Measurements from ENCODE around the gene USP17L19. TPM values are rescaled to one million over a fixed set of nuclear protein-coding genes. Genes with fewer than 3 reads are reported as not detected.
"Not testable (repeated sequence)": the region's sequence is repeated elsewhere in the genome, so short reads cannot be mapped to it uniquely, and the experiment has no call there.

Gene USP17L19
- total RNA-seq, 4 donors from 2014 or later, result not detected

DNA sequence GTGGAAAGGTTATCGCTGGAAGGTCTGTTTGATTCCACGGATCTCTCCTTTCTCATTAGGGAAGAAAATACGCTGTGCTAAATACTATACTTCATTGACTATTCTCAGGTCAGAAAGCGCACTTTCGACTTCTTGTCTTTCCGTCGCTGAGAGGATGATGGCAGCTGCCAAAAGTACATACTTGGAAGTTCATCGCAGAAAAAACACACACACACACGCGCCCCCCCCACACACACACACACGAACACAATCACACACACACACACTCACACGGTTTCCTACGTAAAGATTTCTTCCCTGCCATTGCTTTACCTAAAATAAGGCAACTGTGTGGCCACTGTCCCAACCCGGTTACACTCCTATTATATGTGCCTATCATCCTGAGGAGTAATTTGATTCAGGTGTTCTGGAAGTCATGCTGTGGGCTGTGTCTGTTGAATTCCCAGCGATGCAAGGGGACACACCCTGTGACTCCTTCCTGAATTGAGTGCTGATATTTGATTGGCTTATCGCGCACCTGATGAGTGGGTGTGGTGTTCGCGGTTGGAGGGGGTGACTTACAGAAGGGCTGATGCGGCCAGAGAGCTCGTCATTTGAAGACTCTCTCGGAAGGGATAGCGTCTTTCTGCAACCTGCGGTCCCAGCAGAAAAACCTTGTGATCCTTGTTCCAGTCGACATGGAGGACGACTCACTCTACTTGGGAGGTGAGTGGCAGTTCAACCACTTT is 5.1 kb upstream of the USP17L19 start, which contains the start of gene USP17L18:
TSS of gene USP17L18 (plus strand) at position 678 of the 728 bp plus-strand sequence. CDS start at position 678, 0 bp downstream.
- H3K4me1 ChIP-seq; H3K9me3 ChIP-seq; H3K36me3 ChIP-seq; H3K27ac ChIP-seq; intact Hi-C loops (cut with DNase I; ENCODE audit: low total_unique reads); H3K4me3 ChIP-seq; H3K27me3 ChIP-seq; in situ Hi-C loops (cut with MboI; ENCODE audit: low pct_ligation_motif_present in 1 of 4, low pct_unique_long_range_greater_than_20kb in 1 of 4, low sequenced_read_pairs in 3 of 4): not testable (repeated sequence)
- WGBS, 2 donors (ENCODE audit: low coverage in 1 of 2), result 86 to 92% methylated on average over 10 to 19 of the region's 26 CpGs
- peak; percentile 7 for DNase-seq

DNA sequence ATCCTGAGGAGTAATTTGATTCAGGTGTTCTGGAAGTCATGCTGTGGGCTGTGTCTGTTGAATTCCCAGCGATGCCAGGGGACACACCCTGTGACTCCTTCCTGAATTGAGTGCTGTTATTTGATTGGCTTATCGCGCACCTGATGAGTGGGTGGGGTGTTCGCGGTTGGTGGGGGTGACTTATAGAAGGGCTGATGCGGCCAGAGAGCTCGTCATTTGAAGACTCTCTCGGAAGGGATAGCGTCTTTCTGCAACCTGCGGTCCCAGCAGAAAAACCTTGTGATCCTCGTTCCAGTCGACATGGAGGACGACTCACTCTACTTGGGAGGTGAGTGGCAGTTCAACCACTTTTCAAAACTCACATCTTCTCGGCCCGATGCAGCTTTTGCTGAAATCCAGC is 4.6 kb downstream of the USP17L19 start, which contains the start of gene USP17L20:
TSS of gene USP17L20 (plus strand) at position 301 of the 400 bp plus-strand sequence. CDS start at position 301, 0 bp downstream.
- DNase-seq; H3K4me1 ChIP-seq; H3K36me3 ChIP-seq; H3K9me3 ChIP-seq; in situ Hi-C loops (cut with MboI; ENCODE audit: low pct_ligation_motif_present in 1 of 4, low pct_unique_long_range_greater_than_20kb in 1 of 4, low sequenced_read_pairs in 3 of 4); H3K27me3 ChIP-seq; intact Hi-C loops (cut with DNase I; ENCODE audit: low total_unique reads); H3K27ac ChIP-seq; H3K4me3 ChIP-seq: not testable (repeated sequence)
- WGBS, 2 donors (ENCODE audit: low coverage in 1 of 2), result no CpG with 5 or more reads among the region's 15 CpGs

DNA sequence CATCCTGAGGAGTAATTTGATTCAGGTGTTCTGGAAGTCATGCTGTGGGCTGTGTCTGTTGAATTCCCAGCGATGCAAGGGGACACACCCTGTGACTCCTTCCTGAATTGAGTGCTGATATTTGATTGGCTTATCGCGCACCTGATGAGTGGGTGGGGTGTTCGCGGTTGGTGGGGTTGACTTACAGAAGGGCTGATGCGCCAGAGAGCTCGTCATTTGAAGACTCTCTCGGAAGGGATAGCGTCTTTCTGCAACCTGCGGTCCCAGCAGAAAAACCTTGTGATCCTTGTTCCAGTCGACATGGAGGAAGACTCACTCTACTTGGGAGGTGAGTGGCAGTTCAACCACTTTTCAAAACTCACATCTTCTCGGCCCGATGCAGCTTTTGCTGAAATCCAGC is 9.4 kb downstream of the USP17L19 start, which contains the start of gene USP17L21:
TSS of gene USP17L21 (plus strand) at position 301 of the 400 bp plus-strand sequence. CDS start at position 301, 0 bp downstream.
- H3K4me1 ChIP-seq; in situ Hi-C loops (cut with MboI; ENCODE audit: low pct_ligation_motif_present in 1 of 4, low pct_unique_long_range_greater_than_20kb in 1 of 4, low sequenced_read_pairs in 3 of 4); DNase-seq; H3K9me3 ChIP-seq; H3K4me3 ChIP-seq; intact Hi-C loops (cut with DNase I; ENCODE audit: low total_unique reads); H3K36me3 ChIP-seq; H3K27me3 ChIP-seq; H3K27ac ChIP-seq: not testable (repeated sequence)
- no CpG with 5 or more reads among the region's 13 CpGs for WGBS, 2 donors (ENCODE audit: low coverage in 1 of 2)

DNA sequence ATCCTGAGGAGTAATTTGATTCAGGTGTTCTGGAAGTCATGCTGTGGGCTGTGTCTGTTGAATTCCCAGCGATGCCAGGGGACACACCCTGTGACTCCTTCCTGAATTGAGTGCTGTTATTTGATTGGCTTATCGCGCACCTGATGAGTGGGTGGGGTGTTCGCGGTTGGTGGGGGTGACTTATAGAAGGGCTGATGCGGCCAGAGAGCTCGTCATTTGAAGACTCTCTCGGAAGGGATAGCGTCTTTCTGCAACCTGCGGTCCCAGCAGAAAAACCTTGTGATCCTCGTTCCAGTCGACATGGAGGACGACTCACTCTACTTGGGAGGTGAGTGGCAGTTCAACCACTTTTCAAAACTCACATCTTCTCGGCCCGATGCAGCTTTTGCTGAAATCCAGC is 14.1 kb downstream of the USP17L19 start, which contains the start of gene USP17L22:
TSS of gene USP17L22 (plus strand) at position 301 of the 400 bp plus-strand sequence. CDS start at position 301, 0 bp downstream.
- H3K27me3 ChIP-seq; intact Hi-C loops (cut with DNase I; ENCODE audit: low total_unique reads); H3K9me3 ChIP-seq; H3K27ac ChIP-seq; H3K4me3 ChIP-seq; in situ Hi-C loops (cut with MboI; ENCODE audit: low pct_ligation_motif_present in 1 of 4, low pct_unique_long_range_greater_than_20kb in 1 of 4, low sequenced_read_pairs in 3 of 4); DNase-seq; H3K36me3 ChIP-seq; H3K4me1 ChIP-seq: not testable (repeated sequence)
- WGBS, 2 donors (ENCODE audit: low coverage in 1 of 2), result no CpG with 5 or more reads among the region's 15 CpGs

DNA sequence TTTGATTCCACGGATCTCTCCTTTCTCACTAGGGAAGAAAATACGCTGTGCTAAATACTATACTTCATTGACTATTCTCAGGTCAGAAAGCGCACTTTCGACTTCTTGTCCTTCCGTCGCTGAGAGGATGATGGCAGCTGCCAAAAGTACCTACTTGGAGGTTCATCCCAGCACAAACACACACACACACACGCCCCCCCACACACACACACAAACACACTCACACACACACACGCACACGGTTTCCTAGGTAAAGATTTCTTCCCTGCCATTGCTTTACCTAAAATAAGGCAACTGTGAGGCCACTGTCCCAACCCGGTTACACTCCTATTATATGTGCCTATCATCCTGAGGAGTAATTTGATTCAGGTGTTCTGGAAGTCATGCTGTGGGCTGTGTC is 18.5 kb downstream of the USP17L19 start:
- WGBS, 2 donors (ENCODE audit: low coverage in 1 of 2), result 88 to 89% methylated on average over 8 of the region's 10 CpGs
- peak; percentile 38 for DNase-seq

More for the DNA sequence above, 18.5 kb downstream of the USP17L19 start:
- H3K27ac ChIP-seq; H3K4me1 ChIP-seq; H3K36me3 ChIP-seq; in situ Hi-C loops (cut with MboI; ENCODE audit: low pct_ligation_motif_present in 1 of 4, low pct_unique_long_range_greater_than_20kb in 1 of 4, low sequenced_read_pairs in 3 of 4); intact Hi-C loops (cut with DNase I; ENCODE audit: low total_unique reads); H3K27me3 ChIP-seq; H3K4me3 ChIP-seq; H3K9me3 ChIP-seq: not testable (repeated sequence)

Other genes with a start within 250 kb of the USP17L19 start
- gene FAM90A26, start 83.0 kb upstream of the USP17L19 start, total RNA-seq, result not detected
- gene USP17L10, start 42.7 kb upstream of the USP17L19 start, total RNA-seq, result not detected
- gene USP17L11, start 38.0 kb upstream of the USP17L19 start, total RNA-seq, result not detected
- gene USP17L12, start 33.2 kb upstream of the USP17L19 start, total RNA-seq, result not detected
- not detected for gene USP17L13, start 28.5 kb upstream of the USP17L19 start, total RNA-seq
- not detected for gene USP17L15, start 19.0 kb upstream of the USP17L19 start, total RNA-seq
- not detected for gene USP17L17, start 9.5 kb upstream of the USP17L19 start, total RNA-seq
- not detected for gene USP17L18, start 4.7 kb upstream of the USP17L19 start, total RNA-seq
- gene USP17L20, start 4.7 kb downstream of the USP17L19 start, total RNA-seq, result not detected
- gene USP17L21, start 9.5 kb downstream of the USP17L19 start, total RNA-seq, result not detected
- not detected for gene USP17L22, start 14.2 kb downstream of the USP17L19 start, total RNA-seq
- gene USP17L24, start 71.8 kb downstream of the USP17L19 start, total RNA-seq, result not detected
- gene USP17L25, start 76.5 kb downstream of the USP17L19 start, total RNA-seq, result not detected
- gene USP17L26, start 81.3 kb downstream of the USP17L19 start, total RNA-seq, result not detected
- not detected for gene USP17L5, start 86.0 kb downstream of the USP17L19 start, total RNA-seq
- not detected for gene USP17L27, start 90.8 kb downstream of the USP17L19 start, total RNA-seq
- gene USP17L28, start 95.5 kb downstream of the USP17L19 start, total RNA-seq, result not detected
- not detected for gene USP17L29, start 100.3 kb downstream of the USP17L19 start, total RNA-seq
- not detected for gene USP17L30, start 109.8 kb downstream of the USP17L19 start, total RNA-seq
- not detected for gene DEFB131A, start 191.0 kb downstream of the USP17L19 start, total RNA-seq